Measurements from ENCODE around the gene FAM168A.

FAM168A gene

GRCh38 chr11:73372375-73372993, 225.4 kb downstream of the FAM168A start:
- Histone ChIP-seq H3K9me3 (ENCODE audit: insufficient read depth, low read length) (no peaks in the 10 kb centered on the region), H3K36me3 (replicated peaks; ENCODE audit: low read depth, low read length) (no peaks in the 10 kb centered on the region), H3K4me3 (ENCODE audit: low read length) (no peak overlapping the region), H3K79me2 (ENCODE audit: low read length) (peaks cover 12% of the 10 kb centered on the region), H3K27me3 (ENCODE audit: low read depth, low read length) (no peaks in the 10 kb centered on the region), H3K27ac (ENCODE audit: low read length) (no peak overlapping the region), H4K20me1 (ENCODE audit: insufficient read depth, low read length) (peaks cover 2% of the 10 kb centered on the region; the same call in 1 of the 2 replicates), H2AFZ (ENCODE audit: low read depth, low read length) (no peak overlapping the region), H3K9ac (ENCODE audit: low read length) (no peak overlapping the region), H3K4me2 (ENCODE audit: low read length) (no peak overlapping the region), H3K4me1 (ENCODE audit: low read length) (peaks cover 17% of the 10 kb centered on the region)
- TF ChIP-seq CTCF (IDR thresholded peaks at IDR 0.05; ENCODE audit: low read depth, low read length) = no peak
- TF ChIP-seq EZH2phosphoT487 (IDR thresholded peaks at IDR 0.05; ENCODE audit: low read depth) = no peak

- no peak overlapping the region for H3K9ac ChIP-seq (ENCODE audit: low read length)
Observed at GRCh38 chr11:73367482-73368024, 230.4 kb downstream of the FAM168A start.

GRCh38 chr11:73366953-73367352, 231.0 kb downstream of the FAM168A start:
- Histone ChIP-seq H3K9ac (ENCODE audit: low read length) (no peak overlapping the region), H3K27ac (ENCODE audit: low read length) (no peak overlapping the region), H3K4me2 (ENCODE audit: low read length) (no peak overlapping the region), H4K20me1 (ENCODE audit: insufficient read depth, low read length) (no peaks in the 10 kb centered on the region), H3K79me2 (ENCODE audit: low read length) (no peaks in the 10 kb centered on the region), H3K4me1 (ENCODE audit: low read length) (peaks cover 19% of the 10 kb centered on the region), H3K27me3 (ENCODE audit: low read depth, low read length) (no peaks in the 10 kb centered on the region), H3K36me3 (replicated peaks; ENCODE audit: low read depth, low read length) (no peaks in the 10 kb centered on the region), H2AFZ (ENCODE audit: low read depth, low read length) (no peak overlapping the region), H3K9me3 (ENCODE audit: insufficient read depth, low read length) (no peaks in the 10 kb centered on the region), H3K4me3 (ENCODE audit: low read length) (no peak overlapping the region)
- no peak for TF ChIP-seq EZH2phosphoT487 (IDR thresholded peaks at IDR 0.05; ENCODE audit: low read depth)
- TF ChIP-seq CTCF (IDR thresholded peaks at IDR 0.05; ENCODE audit: low read depth, low read length) = no peak

More at GRCh38 chr11:73367482-73368024, 230.4 kb downstream of the FAM168A start:
- Histone ChIP-seq H3K4me1 (ENCODE audit: low read length) (peaks cover 19% of the 10 kb centered on the region), H4K20me1 (ENCODE audit: insufficient read depth, low read length) (no peaks in the 10 kb centered on the region), H3K27ac (ENCODE audit: low read length) (no peak overlapping the region), H3K79me2 (ENCODE audit: low read length) (no peaks in the 10 kb centered on the region), H3K27me3 (ENCODE audit: low read depth, low read length) (no peaks in the 10 kb centered on the region), H3K4me3 (ENCODE audit: low read length) (no peak overlapping the region), H3K4me2 (ENCODE audit: low read length) (peak overlapping the region; percentile 27), H3K9me3 (ENCODE audit: insufficient read depth, low read length) (no peaks in the 10 kb centered on the region), H2AFZ (ENCODE audit: low read depth, low read length) (peak overlapping the region; percentile 46; the same call in 1 of the 2 replicates), H3K36me3 (replicated peaks; ENCODE audit: low read depth, low read length) (no peaks in the 10 kb centered on the region)
- TF ChIP-seq EZH2phosphoT487 (IDR thresholded peaks at IDR 0.05; ENCODE audit: low read depth) = no peak
- no peak for TF ChIP-seq CTCF (IDR thresholded peaks at IDR 0.05; ENCODE audit: low read depth, low read length)

- H4K20me1 ChIP-seq (ENCODE audit: insufficient read depth, low read length) = no peaks in the 10 kb centered on the region
- H3K79me2 ChIP-seq (ENCODE audit: low read length) = no peaks in the 10 kb centered on the region
- no peak overlapping the region for H3K4me2 ChIP-seq (ENCODE audit: low read length)
- H3K27me3 ChIP-seq (ENCODE audit: low read depth, low read length) = no peaks in the 10 kb centered on the region
- no peak for TF ChIP-seq CTCF (IDR thresholded peaks at IDR 0.05; ENCODE audit: low read depth, low read length)
- no peak overlapping the region for H3K4me3 ChIP-seq (ENCODE audit: low read length)
- no peaks in the 10 kb centered on the region for H3K9me3 ChIP-seq (ENCODE audit: insufficient read depth, low read length)
- H3K36me3 ChIP-seq (replicated peaks; ENCODE audit: low read depth, low read length) = no peaks in the 10 kb centered on the region
- H2AFZ ChIP-seq (ENCODE audit: low read depth, low read length) = no peak overlapping the region
- no peak overlapping the region for H3K27ac ChIP-seq (ENCODE audit: low read length)
- H3K9ac ChIP-seq (ENCODE audit: low read length) = no peak overlapping the region
- peaks cover 19% of the 10 kb centered on the region for H3K4me1 ChIP-seq (ENCODE audit: low read length)
Observed at GRCh38 chr11:73366265-73366610, 231.7 kb downstream of the FAM168A start.

Measured in OCI-LY3 (cell line).